Head of caudate nucleus (tissue), 42 donors: Measurements from ENCODE around the gene CCDC40.

Source experiments
- DNase-seq, 42 donors: peaks; one replicate each; pipeline versions ENCODE4 v3.0.0 to v3.0.0-alpha.2; 2020 to 2021; ENCODE audit warnings: mixed read lengths in 7 of 42
- intact Hi-C: fragments of 100-400 bp; cut with DNase I; formaldehyde crosslinking; loops from one replicate; pipeline ENCODE4 v1.15.0; 2022

Gene CCDC40

GRCh38 chr17:80011989-80012555 is 24.4 kb upstream of the CCDC40 start:
- DNase-seq, result no peak
- intact Hi-C loops, result no loop called here

DNA sequence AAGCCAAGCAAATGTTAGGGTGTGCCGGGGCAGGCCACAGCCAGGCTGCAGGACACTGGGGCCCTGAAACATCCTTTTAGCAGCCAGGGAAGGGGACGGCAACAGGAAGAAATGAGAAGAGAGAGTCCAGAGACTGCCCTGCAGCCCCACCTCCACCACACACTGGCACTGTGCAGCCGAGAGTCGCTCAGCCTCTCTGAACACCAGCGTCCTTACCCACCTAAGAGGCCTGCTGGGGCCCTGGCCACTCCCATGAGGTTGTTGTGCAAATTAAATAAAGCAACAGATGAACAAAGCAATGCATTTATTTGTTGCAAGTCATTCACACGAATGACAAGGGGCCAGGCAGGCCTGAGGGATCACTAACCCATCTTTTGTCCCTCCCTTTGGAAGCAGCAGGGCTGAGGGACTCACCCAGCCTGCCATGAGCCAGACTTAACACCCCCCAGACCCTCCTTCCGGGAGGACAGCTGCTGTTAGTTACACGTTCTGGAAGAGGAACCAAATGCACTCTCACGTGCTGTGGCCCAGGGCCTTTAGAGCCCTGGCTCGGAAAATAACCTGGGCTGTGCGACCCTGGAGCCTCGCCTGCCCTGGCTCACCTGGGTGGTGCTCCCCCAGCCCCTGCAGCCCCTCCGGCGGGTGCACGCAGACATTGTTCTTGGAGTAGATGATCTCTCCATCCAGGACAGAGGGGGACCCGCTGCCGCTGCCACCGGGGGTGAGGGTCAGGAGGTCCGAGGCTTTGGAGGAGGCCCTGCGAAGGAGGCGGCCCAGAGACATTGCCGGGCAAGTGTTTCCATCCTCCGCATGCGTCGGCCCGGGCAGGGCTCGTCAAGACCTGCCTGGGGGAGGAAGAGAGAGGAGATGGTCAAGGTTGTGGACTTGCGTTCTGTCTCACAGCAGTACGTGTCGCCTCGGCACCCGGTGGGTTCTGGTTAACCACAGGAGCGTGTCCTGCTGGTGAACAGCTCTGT is 23.4 kb upstream of the CCDC40 start:
- intact Hi-C loops, result no loop called here
- DNase-seq, result no peak

GRCh38 chr17:80017226-80018010 is 19.0 kb upstream of the CCDC40 start:
- no peak for DNase-seq
- intact Hi-C loops, result no loop called here

- intact Hi-C loops, result no loop called here
- DNase-seq, result no peak
These were observed 17.4 kb upstream of the CCDC40 start for GRCh38 chr17:80018917-80019651.

- no peak for DNase-seq
- intact Hi-C loops, result no loop called here
These were observed 14.8 kb upstream of the CCDC40 start for GRCh38 chr17:80021600-80021999.

GRCh38 chr17:80023481-80024205 is 12.8 kb upstream of the CCDC40 start:
- intact Hi-C loops, result no loop called here
- no peak for DNase-seq

DNA sequence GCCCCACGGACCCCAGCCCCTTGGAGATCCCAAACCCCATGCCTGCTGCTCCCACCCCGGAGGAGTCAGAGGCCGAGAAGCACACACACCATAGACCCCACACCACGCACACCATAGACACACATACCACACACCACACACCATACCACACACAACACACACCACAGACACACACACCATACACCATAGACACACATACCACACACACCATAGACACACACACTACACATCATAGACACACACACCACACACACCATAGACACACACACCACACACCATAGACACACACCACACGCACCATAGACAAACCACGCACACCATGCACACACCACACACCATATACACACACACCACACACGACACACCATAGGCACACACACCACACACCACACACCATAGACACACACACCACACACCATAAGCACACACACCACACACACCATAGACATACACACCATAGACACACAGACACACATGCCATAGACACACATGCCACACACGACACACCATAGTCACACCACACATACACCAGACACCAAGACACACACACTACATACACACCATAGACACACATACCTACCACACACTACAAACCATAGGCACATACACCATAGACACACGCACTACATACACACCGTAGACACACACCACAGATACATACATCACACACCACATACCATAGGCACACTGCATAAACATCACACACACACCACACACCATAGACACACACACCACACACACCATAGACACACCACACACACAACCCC is 12.1 kb upstream of the CCDC40 start:
- intact Hi-C loops, result no loop called here
- no peak for DNase-seq

DNA sequence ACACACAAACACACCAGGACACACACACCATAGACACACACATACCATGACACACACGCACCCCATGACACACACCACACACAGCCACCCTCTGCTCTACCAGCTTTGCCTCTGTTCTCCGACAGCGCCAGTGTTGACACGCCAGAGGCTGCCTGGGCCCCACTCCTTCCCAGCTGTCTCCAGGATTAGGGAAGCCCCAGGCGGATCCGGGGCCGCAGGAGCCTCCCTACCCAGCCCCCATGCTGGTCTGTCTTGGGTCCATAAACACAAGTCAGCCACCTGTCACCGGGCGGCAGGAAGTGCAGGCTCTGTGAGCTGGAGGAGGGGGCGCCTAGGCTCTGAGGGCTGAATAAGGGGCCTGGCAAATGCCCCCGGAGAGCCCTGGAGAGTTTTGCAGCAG is 11.3 kb upstream of the CCDC40 start:
- DNase-seq, result no peak
- intact Hi-C loops, result no loop called here

DNA sequence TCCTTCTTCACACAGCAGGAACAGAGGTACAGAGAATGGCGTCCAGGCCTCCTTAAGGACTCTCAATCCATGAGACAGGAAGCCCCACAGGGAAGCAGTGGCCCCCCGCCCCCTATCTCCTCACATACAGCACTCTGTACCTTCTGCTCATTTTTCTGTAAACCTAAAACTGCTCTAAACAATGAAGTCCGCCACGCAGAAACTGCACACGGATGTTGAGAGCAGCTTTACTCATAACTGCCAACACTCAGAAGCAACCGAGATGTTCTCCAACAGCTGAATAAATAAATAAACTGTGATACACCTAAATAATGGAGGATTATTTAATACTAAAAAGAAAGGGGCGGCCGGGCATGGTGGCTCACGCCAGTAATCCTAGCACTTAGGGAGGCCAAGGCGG is 10.6 kb upstream of the CCDC40 start:
- intact Hi-C loops, result no loop called here
- no peak for DNase-seq

- intact Hi-C loops, result no loop called here
- no peak for DNase-seq
These were observed 9.9 kb upstream of the CCDC40 start for GRCh38 chr17:80026359-80027042.

DNA sequence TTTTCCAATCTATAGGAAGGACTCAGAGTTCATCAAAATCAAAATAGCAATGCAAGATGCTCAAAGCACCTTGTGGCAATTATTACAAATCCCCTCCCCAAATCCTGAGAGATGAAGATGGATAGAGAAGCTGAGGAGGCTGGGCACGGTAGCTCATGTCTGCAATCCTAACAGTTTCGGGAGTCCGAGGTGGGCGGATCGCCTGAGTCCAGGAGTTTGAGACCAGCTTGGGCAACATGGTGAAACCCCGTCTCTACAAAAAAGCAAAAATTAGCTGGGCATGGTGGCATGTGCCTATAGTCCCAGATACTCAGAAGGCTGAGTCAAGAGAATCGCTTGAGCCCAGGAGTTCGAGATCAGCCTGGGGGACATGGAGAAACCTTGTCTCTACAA is 9.4 kb upstream of the CCDC40 start:
- intact Hi-C loops, result no loop called here
- no peak for DNase-seq

DNA sequence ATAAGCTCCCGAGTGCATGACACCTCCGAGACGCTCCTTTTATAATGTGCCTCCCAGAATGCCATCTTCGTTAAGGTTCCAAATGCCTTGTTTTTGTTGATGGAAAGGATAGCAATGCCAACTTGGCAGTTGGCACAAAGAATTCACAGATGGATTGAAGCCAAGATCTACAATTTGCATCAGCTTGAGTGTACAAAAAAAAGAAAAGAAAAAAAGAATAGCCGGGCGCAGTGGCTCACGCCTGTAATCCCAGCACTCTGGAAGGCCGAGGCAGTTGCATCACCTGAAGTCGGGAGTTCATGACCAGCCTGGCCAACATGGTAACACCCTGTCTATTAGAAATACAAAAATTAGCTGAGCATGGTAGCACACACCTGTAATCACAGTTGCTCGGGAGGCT is 8.4 kb upstream of the CCDC40 start:
- DNase-seq, result no peak
- intact Hi-C loops, result no loop called here

GRCh38 chr17:80029258-80029974 is 7.0 kb upstream of the CCDC40 start:
- intact Hi-C loops, result no loop called here
- DNase-seq, result peak in 19 of 42 donors; percentile 15 to 73 (median 35)

GRCh38 chr17:80030730-80031410 is 5.6 kb upstream of the CCDC40 start:
- intact Hi-C loops, result no loop called here
- no peak for DNase-seq

DNA sequence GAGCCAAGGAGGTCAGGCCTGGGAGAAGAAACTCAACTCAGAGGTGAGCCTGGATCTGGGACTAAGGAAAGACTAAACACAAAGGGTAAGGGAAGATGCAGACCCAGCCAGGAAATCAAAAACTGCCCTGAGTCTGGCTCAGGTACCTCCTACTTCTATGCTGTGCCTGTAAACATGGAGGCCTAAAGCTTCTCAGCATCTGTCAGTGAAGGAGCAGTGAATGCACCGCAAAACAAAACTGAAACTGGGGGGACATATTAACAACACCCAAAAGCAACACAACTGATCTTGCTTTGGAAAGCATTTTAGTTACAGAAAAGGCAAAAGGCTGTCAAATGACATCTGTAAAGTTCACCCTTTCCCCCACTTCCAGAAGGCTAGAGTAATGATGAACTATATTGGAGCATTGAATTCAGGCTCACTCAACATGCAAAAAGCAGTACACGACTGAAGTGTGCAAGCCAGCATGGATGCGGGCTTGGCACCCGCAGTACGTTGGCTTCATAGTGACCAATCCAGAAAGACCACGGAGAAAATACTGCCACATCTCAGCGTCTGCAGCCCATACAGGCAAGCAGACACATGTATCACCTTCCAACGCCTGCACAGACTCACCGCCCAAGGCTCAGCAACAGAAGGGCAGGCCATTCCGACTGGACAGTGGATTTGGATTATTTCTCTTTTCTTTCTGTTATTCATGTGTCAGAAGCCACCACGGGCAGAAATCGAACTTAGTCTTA is 4.6 kb upstream of the CCDC40 start:
- peak in 1 of 42 donors; percentile 26 for DNase-seq
- intact Hi-C loops, result no loop called here
